Measurements from ENCODE around the gene LLGL1. TPM values are rescaled to one million over a fixed set of nuclear protein-coding genes. Genes with fewer than 3 reads are reported as not detected.

Gene LLGL1
- total RNA-seq, 1 experiment from 2014 or later = 16.4 TPM

- TF ChIP-seq CTCF (IDR thresholded peaks at IDR 0.05; ENCODE audit: unreplicated experiment) = no peak
- Mint-ChIP-seq H3K27me3 (ENCODE audit: insufficient read depth, unreplicated experiment) (no peaks in the 10 kb centered on the region), H3K27ac (ENCODE audit: low read depth, unreplicated experiment) (peak overlapping the region; percentile 75), H3K4me1 (ENCODE audit: insufficient read depth, unreplicated experiment) (peaks cover 30% of the 10 kb centered on the region), H3K36me3 (ENCODE audit: insufficient read depth, unreplicated experiment) (peaks cover 33% of the 10 kb centered on the region), H3K9me3 (ENCODE audit: unreplicated experiment) (no peaks in the 10 kb centered on the region), H3K4me3 (ENCODE audit: unreplicated experiment) (peak overlapping the region; percentile 95)
- intact Hi-C loops (cut with micrococcal nuclease) = loop anchor here (2.0 kb wide), 1 partner anchor 45 kb away; no protein-coding TSS in a partner anchor
- BruUV-seq (replicated peaks) = no TSS peak
- DNase-seq (ENCODE audit: unreplicated experiment) = no peak
- ChIA-PET CTCF (interaction anchor here (0.6 to 1.1 kb wide), 3 partner anchors 39 to 72 kb away, joined by 3 read pairs; no protein-coding TSS in a partner anchor), POLR2A (interaction anchor here (0.8 to 4.9 kb wide), 5 partner anchors 8 to 76 kb away, joined by 3 to 32 read pairs (median 4); partner anchors contain the start of gene FLII)
Observed at GRCh38 chr17:18185391-18185790, 40.0 kb upstream of the LLGL1 start.

GRCh38 chr17:18185832-18186626, 39.4 kb upstream of the LLGL1 start:
- Mint-ChIP-seq H3K36me3 (ENCODE audit: insufficient read depth, unreplicated experiment) (peaks cover 39% of the 10 kb centered on the region), H3K27ac (ENCODE audit: low read depth, unreplicated experiment) (peak overlapping the region; percentile 75), H3K4me3 (ENCODE audit: unreplicated experiment) (peak overlapping the region; percentile 95), H3K4me1 (ENCODE audit: insufficient read depth, unreplicated experiment) (peaks cover 30% of the 10 kb centered on the region), H3K27me3 (ENCODE audit: insufficient read depth, unreplicated experiment) (no peaks in the 10 kb centered on the region), H3K9me3 (ENCODE audit: unreplicated experiment) (no peaks in the 10 kb centered on the region)
- BruUV-seq (replicated peaks) = no TSS peak
- intact Hi-C loops (cut with micrococcal nuclease) = loop anchor here (2.0 kb wide), 1 partner anchor 45 kb away; no protein-coding TSS in a partner anchor
- TF ChIP-seq CTCF (IDR thresholded peaks at IDR 0.05; ENCODE audit: unreplicated experiment) = no peak
- DNase-seq (ENCODE audit: unreplicated experiment) = no peak
- CTCF ChIA-PET = interaction anchor here (0.6 to 1.1 kb wide), 3 partner anchors 39 to 71 kb away, joined by 3 read pairs; no protein-coding TSS in a partner anchor
- POLR2A ChIA-PET = interaction anchor here (0.8 to 1.1 kb wide), 5 partner anchors 44 to 214 kb away, joined by 3 to 4 read pairs (median 3); partner anchors contain the start of genes DRC3, FLII and TOM1L2

GRCh38 chr17:18186627-18186982, 38.8 kb upstream of the LLGL1 start:
- Mint-ChIP-seq H3K9me3 (ENCODE audit: unreplicated experiment) (no peaks in the 10 kb centered on the region), H3K36me3 (ENCODE audit: insufficient read depth, unreplicated experiment) (peaks cover 41% of the 10 kb centered on the region), H3K27ac (ENCODE audit: low read depth, unreplicated experiment) (peak overlapping the region; percentile 75), H3K27me3 (ENCODE audit: insufficient read depth, unreplicated experiment) (no peaks in the 10 kb centered on the region), H3K4me3 (ENCODE audit: unreplicated experiment) (peak overlapping the region; percentile 95), H3K4me1 (ENCODE audit: insufficient read depth, unreplicated experiment) (peaks cover 30% of the 10 kb centered on the region)
- no peak for TF ChIP-seq CTCF (IDR thresholded peaks at IDR 0.05; ENCODE audit: unreplicated experiment)
- BruUV-seq (replicated peaks) = no TSS peak
- peak; percentile 38 for DNase-seq (ENCODE audit: unreplicated experiment)
- CTCF ChIA-PET = no interaction called here
- POLR2A ChIA-PET = interaction anchor here (0.8 to 1.1 kb wide), 3 partner anchors 28 to 214 kb away, joined by 3 read pairs; partner anchors contain the start of genes DRC3 and TOM1L2
- intact Hi-C loops (cut with micrococcal nuclease) = no loop called here

- ChIA-PET POLR2A (interaction anchor here (1.1 kb wide), 1 partner anchor 29 kb away, joined by 3 read pairs; no protein-coding TSS in a partner anchor), CTCF (no interaction called here)
- BruUV-seq (replicated peaks) = no TSS peak
- Mint-ChIP-seq H3K4me1 (ENCODE audit: insufficient read depth, unreplicated experiment) (peaks cover 30% of the 10 kb centered on the region), H3K36me3 (ENCODE audit: insufficient read depth, unreplicated experiment) (peaks cover 41% of the 10 kb centered on the region), H3K9me3 (ENCODE audit: unreplicated experiment) (no peaks in the 10 kb centered on the region), H3K27me3 (ENCODE audit: insufficient read depth, unreplicated experiment) (no peaks in the 10 kb centered on the region), H3K27ac (ENCODE audit: low read depth, unreplicated experiment) (peak overlapping the region; percentile 75), H3K4me3 (ENCODE audit: unreplicated experiment) (peak overlapping the region; percentile 95)
- intact Hi-C loops (cut with micrococcal nuclease) = no loop called here
- no peak for DNase-seq (ENCODE audit: unreplicated experiment)
- TF ChIP-seq CTCF (IDR thresholded peaks at IDR 0.05; ENCODE audit: unreplicated experiment) = no peak
Observed at GRCh38 chr17:18187226-18187625, 38.2 kb upstream of the LLGL1 start.

All from MCF 10A (cell line).